NT2/D1 (cell line): ENCODE results near the gene CORT.

Experiments used
- DNase-seq: peaks from one replicate; pipeline ENCODE4 v3.0.0-alpha.2; 2011; ENCODE audit warnings: low read depth, low spot score
- H3K27me3 ChIP-seq: 2 replicates; pipeline ENCODE4 v1.6.0; 2011; ENCODE audit warnings: mild to moderate bottlenecking; ENCODE audit not compliant: insufficient read length, insufficient read depth
- H3K36me3 ChIP-seq: 2 replicates; pipeline ENCODE4 v1.6.1; 2011; ENCODE audit warnings: mild to moderate bottlenecking, low read length, mixed read lengths; ENCODE audit not compliant: insufficient read depth, insufficient read length
- H3K4me1 ChIP-seq: 2 replicates; pipeline ENCODE4 v1.5.1; 2011; ENCODE audit not compliant: insufficient read depth, insufficient read length
- H3K4me3 ChIP-seq: 2 replicates; pipeline ENCODE4 v1.5.1; 2011; ENCODE audit warnings: low read depth; ENCODE audit not compliant: insufficient read length
- H3K9ac ChIP-seq: 2 replicates; pipeline ENCODE4 v1.6.0; 2011; ENCODE audit warnings: low read depth; ENCODE audit not compliant: insufficient read length
- H3K9me3 ChIP-seq: 2 replicates; pipeline ENCODE4 v1.5.1; 2011; ENCODE audit warnings: mild to moderate bottlenecking, low read length; ENCODE audit not compliant: insufficient read depth
- SUZ12 ChIP-seq: IDR thresholded peaks from 2 replicates; pipeline ENCODE4 v1.6.1; 2011; ENCODE audit not compliant: insufficient read length, insufficient read depth; ENCODE audit errors: extremely low read depth
- YY1 ChIP-seq: IDR thresholded peaks from 2 replicates; pipeline ENCODE4 v1.6.1; 2011; ENCODE audit not compliant: insufficient read length, insufficient read depth
- ZNF274 ChIP-seq: IDR thresholded peaks from 2 replicates; pipeline ENCODE4 v1.6.1; 2011; ENCODE audit warnings: mild to moderate bottlenecking, low read depth, low read length

The CORT gene

DNA sequence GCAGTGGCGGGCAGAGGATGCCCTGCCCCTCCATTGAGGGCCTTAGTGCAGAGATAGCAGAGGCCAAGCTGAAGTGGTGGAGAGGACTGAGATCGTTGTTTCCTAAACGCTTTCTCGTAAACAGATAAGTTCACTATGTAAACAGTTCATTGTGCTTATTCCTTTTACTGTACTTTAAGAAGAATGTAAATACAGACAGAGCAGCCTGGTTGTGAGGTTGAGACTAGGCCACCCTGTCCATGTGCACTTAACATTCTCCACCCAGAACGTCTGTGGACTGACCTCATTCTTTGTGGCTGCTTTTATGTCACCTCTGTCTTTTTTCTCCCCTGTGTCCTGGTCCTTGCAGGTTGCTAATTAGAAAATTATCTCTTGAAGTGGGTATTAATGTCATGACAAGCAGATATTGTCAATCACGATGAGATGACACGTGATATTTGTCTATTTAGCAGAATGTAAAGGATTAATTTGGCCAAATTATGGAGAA, 11.1 kb upstream of the CORT start:
- Histone ChIP-seq H3K9ac (no peak overlapping the region), H3K9me3 (no peaks in the 10 kb centered on the region), H3K4me3 (no peak overlapping the region), H3K27me3 (no peaks in the 10 kb centered on the region), H3K36me3 (peaks cover 11% of the 10 kb centered on the region), H3K4me1 (no peaks in the 10 kb centered on the region)
- DNase-seq, result no peak
- no peak for TF ChIP-seq ZNF274
- no peak for TF ChIP-seq SUZ12
- TF ChIP-seq YY1, result no peak

DNA sequence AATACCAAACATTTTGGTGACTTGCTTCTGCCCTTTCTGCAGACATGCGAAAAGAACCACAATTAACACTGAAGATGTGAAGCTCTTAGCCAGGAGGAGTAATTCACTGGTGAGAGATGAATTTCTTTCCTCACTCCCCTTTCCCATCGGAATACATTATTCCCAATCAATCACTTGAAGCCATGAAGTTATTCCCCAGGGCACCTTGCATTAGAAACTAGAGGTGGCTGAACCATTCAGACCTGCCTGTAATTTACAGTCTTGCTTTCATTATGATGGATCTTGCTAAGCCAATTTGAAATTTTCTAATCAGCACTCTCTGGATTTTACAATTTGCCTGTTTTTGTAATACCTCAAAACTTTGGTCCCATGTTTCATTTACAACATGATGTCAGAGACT, 9.5 kb upstream of the CORT start:
- H3K9me3 ChIP-seq, result no peaks in the 10 kb centered on the region
- H3K9ac ChIP-seq, result no peak overlapping the region
- no peak overlapping the region for H3K4me3 ChIP-seq
- H3K36me3 ChIP-seq, result peaks cover 7% of the 10 kb centered on the region
- no peaks in the 10 kb centered on the region for H3K4me1 ChIP-seq
- no peak for TF ChIP-seq SUZ12
- no peak for TF ChIP-seq YY1
- no peak for TF ChIP-seq ZNF274
- DNase-seq, result no peak
- H3K27me3 ChIP-seq, result no peaks in the 10 kb centered on the region

- no peak for TF ChIP-seq SUZ12
- TF ChIP-seq YY1, result no peak
- no peak for TF ChIP-seq ZNF274
- Histone ChIP-seq H3K4me3 (no peak overlapping the region), H3K36me3 (peaks cover 7% of the 10 kb centered on the region), H3K27me3 (no peaks in the 10 kb centered on the region), H3K9ac (no peak overlapping the region), H3K4me1 (no peaks in the 10 kb centered on the region), H3K9me3 (no peaks in the 10 kb centered on the region)
- no peak for DNase-seq
Observed at GRCh38 chr1:10440794-10441193, 9.0 kb upstream of the CORT start.

DNA sequence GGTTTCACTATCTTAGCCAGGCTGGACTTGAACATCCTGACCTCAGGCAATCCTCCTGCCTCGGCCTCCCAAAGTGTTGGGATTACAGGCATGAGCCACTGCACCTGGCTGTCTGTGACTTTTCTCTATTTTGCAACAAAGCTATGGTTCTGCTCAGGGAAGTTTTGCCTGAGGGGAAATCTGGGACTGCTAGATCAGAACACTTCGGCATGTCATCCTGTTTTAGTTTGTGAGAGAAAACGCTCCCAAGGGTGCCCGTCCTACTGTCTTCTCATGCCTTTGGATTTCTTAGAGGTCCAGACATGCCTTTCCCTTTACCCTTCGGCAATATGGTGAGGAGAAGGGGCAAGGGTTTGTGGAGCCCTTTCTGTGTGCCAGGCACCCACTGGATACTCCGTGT, 5.6 kb upstream of the CORT start:
- TF ChIP-seq YY1, result no peak
- no peak for TF ChIP-seq SUZ12
- no peak for TF ChIP-seq ZNF274
- no peak overlapping the region for H3K9ac ChIP-seq

GRCh38 chr1:10444795-10445397, 4.9 kb upstream of the CORT start:
- peaks cover 12% of the 10 kb centered on the region for H3K36me3 ChIP-seq
- H3K27me3 ChIP-seq, result no peaks in the 10 kb centered on the region
- H3K9me3 ChIP-seq, result no peaks in the 10 kb centered on the region
- no peak overlapping the region for H3K4me3 ChIP-seq
- no peak overlapping the region for H3K9ac ChIP-seq
- DNase-seq, result no peak
- H3K4me1 ChIP-seq, result no peaks in the 10 kb centered on the region
- TF ChIP-seq YY1 (no peak), SUZ12 (no peak), ZNF274 (no peak)

More for the DNA sequence above, 5.6 kb upstream of the CORT start:
- H3K4me1 ChIP-seq, result no peaks in the 10 kb centered on the region
- H3K36me3 ChIP-seq, result peaks cover 12% of the 10 kb centered on the region
- no peak overlapping the region for H3K4me3 ChIP-seq
- no peak for DNase-seq
- no peaks in the 10 kb centered on the region for H3K9me3 ChIP-seq
- no peaks in the 10 kb centered on the region for H3K27me3 ChIP-seq

GRCh38 chr1:10446790-10447422, 2.9 kb upstream of the CORT start:
- no peak for DNase-seq
- Histone ChIP-seq H3K9me3 (no peaks in the 10 kb centered on the region), H3K4me3 (no peak overlapping the region), H3K27me3 (no peaks in the 10 kb centered on the region), H3K9ac (no peak overlapping the region), H3K36me3 (peaks cover 5% of the 10 kb centered on the region), H3K4me1 (no peaks in the 10 kb centered on the region)
- TF ChIP-seq SUZ12, result no peak
- no peak for TF ChIP-seq YY1
- no peak for TF ChIP-seq ZNF274

DNA sequence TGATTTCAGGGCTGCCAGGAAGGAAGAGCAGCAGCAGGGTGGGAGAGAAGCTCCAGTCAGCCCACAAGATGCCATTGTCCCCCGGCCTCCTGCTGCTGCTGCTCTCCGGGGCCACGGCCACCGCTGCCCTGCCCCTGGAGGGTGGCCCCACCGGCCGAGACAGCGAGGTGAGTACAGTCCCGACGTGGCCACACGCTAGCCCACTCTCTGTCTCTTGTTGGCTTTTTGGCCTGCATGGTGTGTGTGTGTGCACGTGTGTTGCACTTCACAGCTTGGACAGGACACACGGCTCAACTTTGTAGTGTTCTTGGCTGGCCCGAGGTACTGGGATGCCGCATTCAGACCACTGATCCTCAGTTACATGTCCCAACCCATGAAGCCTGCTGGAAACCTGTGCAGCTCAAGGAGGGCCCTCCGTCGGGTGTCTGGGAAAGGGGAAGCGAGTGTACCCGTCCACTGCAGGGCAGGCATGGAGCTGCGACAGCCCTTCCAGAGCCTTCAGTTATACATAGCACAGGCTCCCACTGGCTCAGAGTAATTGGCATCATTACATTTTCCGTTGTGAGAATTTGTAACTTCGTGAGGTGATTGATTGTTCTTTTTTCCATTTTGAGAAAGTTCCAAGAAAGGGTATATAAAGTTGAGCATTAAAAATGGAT, 454 bp downstream of the CORT start:
- Histone ChIP-seq H3K4me3 (no peak overlapping the region), H3K9ac (peak overlapping the region; percentile 21), H3K27me3 (no peaks in the 10 kb centered on the region), H3K4me1 (no peaks in the 10 kb centered on the region), H3K36me3 (peaks cover 5% of the 10 kb centered on the region), H3K9me3 (no peaks in the 10 kb centered on the region; the same call in 1 of the 2 replicates)
- DNase-seq, result no peak
- no peak for TF ChIP-seq SUZ12
- TF ChIP-seq YY1, result no peak
- TF ChIP-seq ZNF274, result no peak
